Measurements from ENCODE around the gene USH2A.

Gene USH2A

GRCh38 chr1:216111842-216112241, 311.4 kb downstream of the USH2A start:
- no peak for DNase-seq

- no peak for DNase-seq
These were observed 327.8 kb downstream of the USH2A start for GRCh38 chr1:216095400-216095799.

- DNase-seq = no peak
These were observed 332.7 kb downstream of the USH2A start for GRCh38 chr1:216090556-216090955.

GRCh38 chr1:216086678-216087077, 336.6 kb downstream of the USH2A start:
- no peak for DNase-seq

- DNase-seq = no peak
These were observed 341.8 kb downstream of the USH2A start for GRCh38 chr1:216081445-216081844.

- DNase-seq = no peak
These were observed 346.5 kb downstream of the USH2A start for GRCh38 chr1:216076751-216077150.

- DNase-seq = no peak
These were observed 347.9 kb downstream of the USH2A start for GRCh38 chr1:216075339-216075738.

- no peak for DNase-seq
These were observed 349.3 kb downstream of the USH2A start for GRCh38 chr1:216073793-216074595.

GRCh38 chr1:216071262-216071661, 352.0 kb downstream of the USH2A start:
- no peak for DNase-seq

GRCh38 chr1:216064643-216065042, 358.6 kb downstream of the USH2A start:
- DNase-seq = no peak

GRCh38 chr1:216057947-216058346, 365.3 kb downstream of the USH2A start:
- DNase-seq = no peak

- no peak for DNase-seq
These were observed 366.2 kb downstream of the USH2A start for GRCh38 chr1:216057063-216057462.

- DNase-seq = no peak
These were observed 368.2 kb downstream of the USH2A start for GRCh38 chr1:216055004-216055403.

GRCh38 chr1:216054600-216054999, 368.6 kb downstream of the USH2A start:
- no peak for DNase-seq

- DNase-seq = no peak
These were observed 372.2 kb downstream of the USH2A start for GRCh38 chr1:216051071-216051470.

GRCh38 chr1:216049741-216050430, 373.4 kb downstream of the USH2A start:
- no peak for DNase-seq

GRCh38 chr1:216047811-216048572, 375.3 kb downstream of the USH2A start:
- no peak for DNase-seq

GRCh38 chr1:216046336-216046735, 376.9 kb downstream of the USH2A start:
- DNase-seq = no peak

GRCh38 chr1:216045400-216045799, 377.8 kb downstream of the USH2A start:
- DNase-seq = no peak

GRCh38 chr1:216044538-216044937, 378.7 kb downstream of the USH2A start:
- no peak for DNase-seq

GRCh38 chr1:216034506-216034905, 388.7 kb downstream of the USH2A start:
- no peak for DNase-seq

- DNase-seq = no peak
These were observed 390.2 kb downstream of the USH2A start for GRCh38 chr1:216032961-216033614.

- DNase-seq = no peak
These were observed 391.0 kb downstream of the USH2A start for GRCh38 chr1:216032284-216032683.

Data from CD4-positive, alpha-beta T cell treated with Interferon gamma for 1 hour (primary cell).